ENCODE data around the gene FAM217A.

FAM217A gene

GRCh38 chr6:4021133-4021853, 57.6 kb downstream of the FAM217A start:
- DNase-seq: peak; percentile 89

GRCh38 chr6:4020822-4021132, 58.2 kb downstream of the FAM217A start:
- no peak for DNase-seq

DNA sequence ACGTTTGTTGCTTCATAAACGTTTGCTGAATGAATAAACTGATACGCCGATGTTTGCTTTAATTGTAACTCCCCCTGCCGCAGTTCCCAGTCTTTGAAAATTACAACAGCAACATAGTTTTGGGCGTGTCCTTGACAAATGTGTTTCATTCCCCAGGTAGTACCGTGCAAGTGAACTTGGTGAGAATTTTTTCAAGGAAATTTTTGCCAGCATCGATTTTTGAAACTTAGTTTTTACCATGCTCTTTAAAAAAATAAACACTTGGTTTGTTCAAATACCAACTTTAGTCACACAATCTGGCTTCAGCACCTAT, 60.1 kb downstream of the FAM217A start:
- DNase-seq: no peak

Data from DMS153 (cell line).